Left lung (tissue), 10 donors: Measurements from ENCODE around the gene TSR1. TPM values are rescaled to one million over a fixed set of nuclear protein-coding genes. Genes with fewer than 3 reads are reported as not detected.

Source experiments
- ATAC-seq: fragments of 200-7000 bp; cut with Tn5 transposase; one replicate; pipeline ENCODE4 v1.9.1; 2020; ENCODE audit warnings: moderate library complexity
- DNase-seq, 4 donors: peaks; one replicate each; pipeline ENCODE4 v3.0.0-alpha.2; 2013 to 2020
- H3K27ac ChIP-seq, 2 donors: fragments of 200-600 bp; sonication (generic) in 1 of 2; one replicate each; pipeline versions ENCODE4 v1.5.0 to v1.8.0; 2020 to 2021
- H3K27me3 ChIP-seq, 2 donors: fragments of 200-600 bp; sonication (generic) in 1 of 2; one replicate each; pipeline versions ENCODE4 v1.5.0 to v1.8.0; 2020 to 2021
- H3K36me3 ChIP-seq, 2 donors: fragments of 200-600 bp; sonication (generic) in 1 of 2; one replicate each; pipeline versions ENCODE4 v1.5.0 to v1.8.0; 2020 to 2021
- H3K4me1 ChIP-seq, 2 donors: fragments of 200-600 bp; one replicate each; pipeline ENCODE4 v1.8.0; 2021
- H3K4me3 ChIP-seq, 2 donors: fragments of 200-600 bp; sonication (generic) in 1 of 2; one replicate each; pipeline versions ENCODE4 v1.5.0 to v1.8.0; 2020 to 2021; ENCODE audit warnings: mild to moderate bottlenecking in 1 of 2
- H3K9me3 ChIP-seq, 2 donors: fragments of 200-600 bp; sonication (generic) in 1 of 2; one replicate each; pipeline versions ENCODE4 v1.5.0 to v1.8.0; 2020 to 2021
- intact Hi-C, 2 donors: fragments of 100-400 bp; cut with DNase I; formaldehyde crosslinking; loops; one replicate each; pipeline versions ENCODE4 v1.11.2 to v1.14.2; 2022
- polyA plus RNA-seq, 6 donors: library from polyadenylated mRNA; unstranded; fragments of 120-200 nt; gene quantifications; one replicate each; pipeline ENCODE4 v1.2.1, GENCODE V29; 2013; ENCODE audit not compliant: insufficient read length in 6 of 6
- total RNA-seq, 2 donors: library from RNA; stranded (reverse); fragmentation: NEBNext Ultra II Directional; extraction: Animal tissue kit (Norgen Biotek cat#: 25700); gene quantifications; one replicate each; pipeline ENCODE4 v1.2.1, GENCODE V29; 2021
- TF ChIP-seq, protein P1 (sequence below), 2 donors: fragments of 200-600 bp; sonication (generic) in 1 of 2; IDR thresholded peaks; one replicate each; pipeline versions ENCODE4 v1.5.0 to v1.8.0; 2021; ENCODE audit warnings: antibody characterized with exemption in 2 of 2
- donor health status: DM: no; HTN: yes; CAD: no.
- donor health status: DM: no; HTN: no; CAD: no.

Gene TSR1
- total and polyA plus RNA-seq, 8 donors = 16.2 to 38.2 (median 35.6) TPM

GRCh38 chr17:2383628-2384167, 47.4 kb upstream of the TSR1 start:
- H3K4me3 ChIP-seq = no peak overlapping the region
- ATAC-seq (no peak), DNase-seq (no peak)
- no peaks in the 10 kb centered on the region for H3K9me3 ChIP-seq
- H3K4me1 ChIP-seq = peaks cover 5 to 8% of the 10 kb centered on the region in 2 donors
- TF ChIP-seq, protein P1, sequence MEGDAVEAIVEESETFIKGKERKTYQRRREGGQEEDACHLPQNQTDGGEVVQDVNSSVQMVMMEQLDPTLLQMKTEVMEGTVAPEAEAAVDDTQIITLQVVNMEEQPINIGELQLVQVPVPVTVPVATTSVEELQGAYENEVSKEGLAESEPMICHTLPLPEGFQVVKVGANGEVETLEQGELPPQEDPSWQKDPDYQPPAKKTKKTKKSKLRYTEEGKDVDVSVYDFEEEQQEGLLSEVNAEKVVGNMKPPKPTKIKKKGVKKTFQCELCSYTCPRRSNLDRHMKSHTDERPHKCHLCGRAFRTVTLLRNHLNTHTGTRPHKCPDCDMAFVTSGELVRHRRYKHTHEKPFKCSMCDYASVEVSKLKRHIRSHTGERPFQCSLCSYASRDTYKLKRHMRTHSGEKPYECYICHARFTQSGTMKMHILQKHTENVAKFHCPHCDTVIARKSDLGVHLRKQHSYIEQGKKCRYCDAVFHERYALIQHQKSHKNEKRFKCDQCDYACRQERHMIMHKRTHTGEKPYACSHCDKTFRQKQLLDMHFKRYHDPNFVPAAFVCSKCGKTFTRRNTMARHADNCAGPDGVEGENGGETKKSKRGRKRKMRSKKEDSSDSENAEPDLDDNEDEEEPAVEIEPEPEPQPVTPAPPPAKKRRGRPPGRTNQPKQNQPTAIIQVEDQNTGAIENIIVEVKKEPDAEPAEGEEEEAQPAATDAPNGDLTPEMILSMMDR (IDR thresholded peaks at IDR 0.05) = no peak
- no peaks in the 10 kb centered on the region for H3K27me3 ChIP-seq
- intact Hi-C loops = loop anchor here in 1 of 2 donors (5.0 kb wide), 1 partner anchor 34 kb away; no protein-coding TSS in a partner anchor
- peak overlapping the region in 1 of 2 donors; percentile 33 for H3K27ac ChIP-seq
- peaks cover 0 to 52% of the 10 kb centered on the region in 2 donors for H3K36me3 ChIP-seq

- TF ChIP-seq, protein P1 (IDR thresholded peaks at IDR 0.05) = no peak
- Histone ChIP-seq H3K4me3 (no peak overlapping the region), H3K9me3 (no peaks in the 10 kb centered on the region), H3K4me1 (peaks cover 5 to 8% of the 10 kb centered on the region in 2 donors), H3K27ac (no peak overlapping the region), H3K36me3 (peaks cover 0 to 55% of the 10 kb centered on the region in 2 donors), H3K27me3 (no peaks in the 10 kb centered on the region)
- DNase-seq (peak in 1 of 4 donors; percentile 62), ATAC-seq (peak; percentile 58)
- intact Hi-C loops = loop anchor here in 1 of 2 donors (5.0 kb wide), 1 partner anchor 36 kb away; no protein-coding TSS in a partner anchor
Measured at GRCh38 chr17:2380950-2381649, 44.8 kb upstream of the TSR1 start.

GRCh38 chr17:2380226-2380922, 44.1 kb upstream of the TSR1 start:
- Histone ChIP-seq H3K36me3 (peaks cover 0 to 55% of the 10 kb centered on the region in 2 donors), H3K4me1 (peaks cover 5 to 8% of the 10 kb centered on the region in 2 donors), H3K27me3 (no peaks in the 10 kb centered on the region), H3K9me3 (no peaks in the 10 kb centered on the region), H3K4me3 (no peak overlapping the region), H3K27ac (no peak overlapping the region)
- intact Hi-C loops = loop anchor here in 1 of 2 donors (5.0 kb wide), 1 partner anchor 37 kb away; no protein-coding TSS in a partner anchor
- DNase-seq = no peak
- no peak for ATAC-seq
- TF ChIP-seq, protein P1 (IDR thresholded peaks at IDR 0.05) = no peak

GRCh38 chr17:2379489-2380225, 43.4 kb upstream of the TSR1 start:
- ATAC-seq = no peak
- intact Hi-C loops = loop anchor here in 1 of 2 donors (5.0 kb wide), 1 partner anchor 38 kb away; no protein-coding TSS in a partner anchor

More at GRCh38 chr17:2379489-2380225, 43.4 kb upstream of the TSR1 start:
- H3K36me3 ChIP-seq = peaks cover 0 to 57% of the 10 kb centered on the region in 2 donors
- DNase-seq = no peak
- no peaks in the 10 kb centered on the region for H3K27me3 ChIP-seq
- no peaks in the 10 kb centered on the region for H3K9me3 ChIP-seq
- H3K4me3 ChIP-seq = no peak overlapping the region
- no peak overlapping the region for H3K27ac ChIP-seq
- TF ChIP-seq, protein P1 (IDR thresholded peaks at IDR 0.05) = no peak
- H3K4me1 ChIP-seq = peaks cover 5 to 8% of the 10 kb centered on the region in 2 donors
